Mesenteric fat pad (tissue), 1 donor: ENCODE data around the gene IFIH1. TPM values are rescaled to one million over a fixed set of nuclear protein-coding genes. Genes with fewer than 3 reads are reported as not detected.

Experiments
- DNase-seq: peaks from one replicate; pipeline ENCODE4 v3.0.0-alpha.2; 2020; ENCODE audit warnings: low spot score
- total RNA-seq: library from RNA; stranded (reverse); fragmentation: NEBNext Ultra II Directional; extraction: Animal tissue kit (Norgen Biotek cat#: 25700); gene quantifications from one replicate; pipeline ENCODE4 v1.2.1, GENCODE V29; 2021
- donor health status: DM: yes; HTN: yes; CAD: no.

Gene IFIH1
- total RNA-seq, 1 donor from 2014 or later = 13.9 TPM

GRCh38 chr2:162258686-162259085 lies 59.8 kb downstream of the IFIH1 start:
- DNase-seq = no peak

DNA sequence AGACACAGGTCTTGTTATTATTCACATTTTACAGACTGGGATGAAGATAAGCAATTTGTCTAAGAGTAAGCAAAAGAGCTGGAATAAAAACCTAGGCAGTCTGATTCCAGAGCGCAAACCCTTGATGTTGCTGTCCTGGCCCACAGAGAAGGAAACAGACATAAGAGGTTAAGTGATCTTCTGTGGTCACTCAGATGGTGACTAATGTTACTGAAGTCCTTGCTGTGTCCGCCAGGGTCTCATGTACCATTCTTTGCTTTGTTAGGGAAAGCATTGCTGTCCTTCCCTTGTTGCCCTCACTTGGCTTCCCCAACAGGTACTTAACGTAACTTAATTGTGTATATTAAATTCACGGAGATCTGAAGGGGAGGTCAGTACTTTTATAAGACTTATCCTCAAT lies 60.3 kb downstream of the IFIH1 start:
- DNase-seq = no peak

- DNase-seq = no peak
Observed at GRCh38 chr2:162257425-162257824, 61.1 kb downstream of the IFIH1 start.

GRCh38 chr2:162256591-162256991 lies 61.9 kb downstream of the IFIH1 start:
- no peak for DNase-seq

DNA sequence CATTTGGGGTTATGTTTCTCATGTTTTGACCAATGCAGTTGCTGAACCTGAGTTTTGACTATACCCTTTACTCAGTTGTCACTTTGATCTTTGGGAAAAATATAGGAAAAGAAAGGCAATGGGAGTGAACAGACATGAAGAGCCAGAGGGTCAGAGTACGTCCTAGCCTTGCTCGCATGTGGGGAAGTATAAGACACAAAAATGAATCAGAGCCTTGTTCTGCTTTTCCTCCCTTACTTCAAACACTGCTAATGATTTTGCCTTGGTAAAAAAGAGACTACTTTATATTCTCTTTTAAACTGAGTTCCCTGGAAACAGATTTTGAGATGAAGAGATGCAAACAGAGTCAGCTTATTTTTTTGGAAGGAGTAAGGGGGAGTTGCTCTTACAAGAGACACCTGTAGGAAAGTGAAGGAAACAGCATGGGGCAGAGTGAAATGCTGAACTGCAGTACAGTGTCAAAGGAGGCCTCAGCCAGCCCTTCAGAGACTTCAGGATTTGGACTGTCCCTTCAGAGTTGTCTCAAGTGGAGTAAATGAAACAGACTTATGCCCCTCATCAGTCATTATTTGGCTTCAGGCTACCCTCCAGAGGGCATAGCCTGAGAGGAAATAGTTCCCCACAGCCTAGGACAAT lies 64.1 kb downstream of the IFIH1 start:
- no peak for DNase-seq

- no peak for DNase-seq
Observed at GRCh38 chr2:162253435-162253834, 65.0 kb downstream of the IFIH1 start.

DNA sequence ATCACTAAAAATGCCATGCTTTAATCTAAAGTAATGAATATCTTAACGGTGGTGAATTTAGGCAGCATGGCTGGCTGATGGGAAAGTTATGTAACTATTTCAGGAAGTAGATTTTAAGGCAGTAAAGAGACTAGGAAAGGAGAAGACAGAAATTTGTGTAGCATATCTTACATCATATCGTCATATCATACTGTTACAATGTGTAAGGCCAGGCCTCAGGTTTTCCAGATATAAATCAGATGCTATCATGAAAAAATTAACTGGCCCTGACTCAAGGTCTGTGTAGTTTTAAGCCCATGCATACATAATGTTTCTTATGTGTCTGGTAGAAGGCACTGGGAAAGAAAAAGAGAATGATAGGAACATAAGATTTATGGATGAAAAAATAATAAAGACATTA lies 66.3 kb downstream of the IFIH1 start:
- no peak for DNase-seq

DNA sequence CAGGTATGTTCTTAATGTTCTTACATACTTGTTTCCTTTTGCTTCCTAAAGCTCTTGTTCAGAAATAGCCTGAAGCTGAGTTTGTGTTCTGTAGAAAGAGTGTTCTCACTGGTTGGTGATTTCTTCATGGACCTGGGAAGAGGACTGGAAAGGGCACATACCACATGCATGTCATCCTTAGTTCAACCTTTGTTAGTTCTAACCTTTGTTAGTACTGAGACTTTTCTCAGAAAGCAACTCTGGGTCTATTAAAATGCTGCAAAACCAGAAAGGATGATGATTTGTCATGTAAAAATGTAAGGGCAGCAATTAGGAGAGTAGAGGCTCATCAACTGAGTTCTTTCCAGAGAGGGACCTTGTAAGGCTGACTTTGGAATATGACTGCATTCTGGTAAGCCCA lies 72.7 kb downstream of the IFIH1 start:
- DNase-seq = no peak

GRCh38 chr2:162245061-162245460 lies 73.4 kb downstream of the IFIH1 start:
- DNase-seq = no peak

- DNase-seq = no peak
Observed at GRCh38 chr2:162244541-162245031, 73.9 kb downstream of the IFIH1 start.

DNA sequence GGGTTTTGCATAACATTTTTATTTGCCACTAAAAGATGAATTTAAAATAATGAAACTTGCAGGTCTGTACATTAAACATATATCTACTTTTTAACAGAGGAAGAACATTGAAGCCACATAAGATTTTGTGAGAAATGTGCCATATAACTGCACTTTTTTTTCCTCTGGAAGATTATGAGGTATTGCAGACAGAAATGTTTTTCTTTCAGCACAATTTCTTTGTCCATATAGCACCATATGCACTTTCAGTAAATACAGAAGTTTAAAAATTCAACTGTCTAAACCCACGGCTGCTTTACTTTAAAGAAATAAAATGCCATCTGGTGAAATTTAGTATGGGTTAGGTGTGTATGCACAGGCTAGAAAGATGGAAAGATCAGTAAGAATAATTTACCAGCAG lies 74.8 kb downstream of the IFIH1 start:
- DNase-seq = no peak

GRCh38 chr2:162243294-162243693 lies 75.2 kb downstream of the IFIH1 start, which contains the start of gene FAP:
FAP (minus strand) TSS chr2:162243445; CDS start chr2:162243327, 118 bp downstream.
- no peak for DNase-seq

DNA sequence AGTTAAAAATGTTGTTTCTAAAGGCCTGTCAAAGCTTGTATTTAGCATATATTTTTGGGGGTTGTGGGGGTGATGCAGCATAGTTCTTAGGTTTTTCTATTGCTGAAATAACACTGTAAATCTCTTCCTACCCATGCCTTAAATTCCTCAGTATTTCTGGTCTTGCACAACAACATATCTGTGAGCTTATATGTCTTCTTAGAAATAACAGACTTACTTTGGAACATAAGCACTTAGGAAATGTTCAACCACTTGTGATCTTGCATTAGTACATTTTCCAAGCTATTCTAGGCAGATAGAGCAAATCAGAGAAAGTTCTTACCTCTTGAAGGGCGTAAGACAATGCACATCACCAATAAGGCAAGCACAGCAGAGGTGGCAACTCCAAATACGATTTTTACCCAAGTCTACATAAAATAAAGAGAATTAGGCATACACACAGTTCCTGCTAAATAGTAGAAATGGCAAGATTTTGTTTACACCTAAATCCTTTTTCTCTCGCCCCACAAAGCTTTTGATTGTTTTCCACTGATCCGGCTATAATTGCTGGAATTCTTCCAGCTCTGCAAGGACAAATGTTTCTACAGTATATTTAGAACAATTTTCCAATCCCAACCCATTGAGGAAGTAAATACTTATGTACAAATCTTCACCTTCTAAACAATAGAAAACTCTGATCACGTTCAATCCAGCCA lies 75.8 kb downstream of the IFIH1 start:
- no peak for DNase-seq

GRCh38 chr2:162241571-162241970 lies 76.9 kb downstream of the IFIH1 start:
- no peak for DNase-seq

DNA sequence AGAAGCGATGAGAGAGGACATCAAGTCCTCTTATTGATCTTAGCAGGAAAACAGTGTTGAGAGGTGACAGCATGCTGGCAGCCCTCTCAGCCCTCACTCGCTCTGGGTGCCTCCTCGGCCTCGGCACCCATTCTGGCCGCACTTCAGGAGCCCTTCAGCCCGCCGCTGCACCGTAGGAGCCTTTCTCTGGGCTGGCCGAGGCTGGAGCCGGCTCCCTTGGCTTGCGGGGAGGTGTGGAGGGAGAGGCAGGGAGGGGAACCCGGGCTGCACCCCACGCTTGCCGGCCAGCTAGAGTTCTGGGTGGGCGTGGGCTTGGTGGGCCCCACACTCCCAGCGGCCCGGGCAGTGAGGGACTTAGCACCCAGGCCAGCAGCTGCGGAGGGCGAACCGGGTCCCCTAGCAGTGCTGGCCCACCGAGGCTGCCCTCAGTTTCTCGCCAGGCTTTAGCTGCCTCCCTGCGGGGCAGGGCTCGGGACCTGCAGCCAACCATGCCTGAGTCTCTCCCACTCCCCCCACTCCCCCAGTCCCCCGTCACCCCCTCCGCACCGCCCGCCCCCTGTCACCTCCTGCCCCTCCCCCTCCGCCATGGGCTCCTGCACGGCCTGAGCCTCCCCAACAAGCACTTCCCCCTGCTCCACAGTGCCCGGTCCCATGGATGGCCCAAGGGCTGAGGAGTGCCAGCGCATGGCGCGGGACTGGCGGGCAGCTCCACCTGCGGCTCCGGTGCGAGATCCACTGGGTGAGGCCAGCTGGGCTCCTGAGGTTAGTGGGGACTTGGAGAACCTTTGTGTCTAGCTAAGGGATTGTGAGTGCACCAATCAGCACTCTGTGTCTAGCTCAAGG lies 83.6 kb downstream of the IFIH1 start:
- no peak for DNase-seq

DNA sequence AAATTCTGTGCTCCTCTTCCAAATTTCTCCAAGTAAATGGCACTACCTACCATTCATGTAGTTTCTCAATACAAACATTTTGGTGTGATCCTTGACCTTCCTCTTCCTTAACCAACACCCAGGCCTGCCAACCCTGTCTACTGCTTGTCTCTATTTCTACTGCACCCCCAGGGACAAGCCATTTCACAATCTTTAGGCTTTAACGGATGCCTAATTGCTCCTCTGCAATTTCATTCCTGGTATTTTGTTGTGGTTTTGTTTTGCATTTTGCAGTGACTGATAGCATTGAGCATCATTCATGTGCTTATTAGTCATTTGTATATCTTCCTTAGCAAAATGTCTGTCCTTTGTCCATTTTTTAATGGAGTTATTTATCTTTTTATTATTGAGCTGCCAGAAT lies 85.3 kb downstream of the IFIH1 start:
- DNase-seq = no peak

GRCh38 chr2:162232671-162233070 lies 85.8 kb downstream of the IFIH1 start:
- no peak for DNase-seq

- no peak for DNase-seq
Observed at GRCh38 chr2:162232027-162232426, 86.5 kb downstream of the IFIH1 start.

GRCh38 chr2:162230761-162231160 lies 87.7 kb downstream of the IFIH1 start:
- no peak for DNase-seq

- DNase-seq = no peak
Observed at GRCh38 chr2:162226836-162227235, 91.6 kb downstream of the IFIH1 start.

- DNase-seq = peak; percentile 90
Observed at GRCh38 chr2:162221064-162221463, 97.4 kb downstream of the IFIH1 start.

- no peak for DNase-seq
Observed at GRCh38 chr2:162220368-162220767, 98.1 kb downstream of the IFIH1 start.
